Measurements from ENCODE around the gene PDE4D. TPM values are rescaled to one million over a fixed set of nuclear protein-coding genes. Genes with fewer than 3 reads are reported as not detected.

Gene PDE4D
- total and polyA plus RNA-seq, 2 donors (not counting 3 experiments of a cell fraction or from before 2014, with no cell fraction given), result 34.5 to 51.2 TPM

DNA sequence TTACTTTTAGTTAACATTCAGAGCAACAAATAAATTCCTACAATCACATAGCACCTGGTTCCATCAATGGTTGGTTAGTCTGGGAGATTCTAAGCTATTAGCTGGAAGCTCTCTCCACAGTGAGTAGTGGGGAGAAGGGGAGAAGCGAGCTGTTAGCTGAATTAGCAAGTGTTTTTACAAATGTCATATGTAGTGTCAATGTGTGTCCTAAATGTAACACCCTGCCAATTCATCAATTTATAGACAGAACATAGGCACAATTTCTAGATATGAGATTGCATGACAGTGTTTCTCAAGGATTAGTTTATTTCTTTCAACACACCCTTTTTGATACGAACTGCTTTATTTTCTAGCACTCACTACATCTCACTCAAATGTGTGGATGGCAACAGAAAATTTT lies 349.0 kb downstream of the PDE4D start:
- Histone ChIP-seq H3K27me3 (ENCODE audit: control insufficient read depth in 2 of 2, insufficient read depth in 2 of 2, low read length in 2 of 2) (no peaks in the 10 kb centered on the region), H3K4me3 (replicated peaks in 1 of 3; ENCODE audit: insufficient read depth in 1 of 3, low read depth in 1 of 3, low read length in 3 of 3) (no peak overlapping the region), H3K79me2 (ENCODE audit: control insufficient read depth, insufficient read depth, low read length) (no peaks in the 10 kb centered on the region), H3K36me3 (ENCODE audit: control insufficient read depth in 2 of 2, extremely low read depth in 1 of 2, insufficient read depth in 2 of 2, low read length in 2 of 2) (no peaks in the 10 kb centered on the region), H4K20me1 (replicated peaks; ENCODE audit: control insufficient read depth, extremely low read depth, insufficient read depth, low read length) (no peaks in the 10 kb centered on the region), H2AFZ (ENCODE audit: low read depth, low read length) (no peak overlapping the region), H3K9ac (replicated peaks; ENCODE audit: extremely low read depth, insufficient read depth, low read length) (no peak overlapping the region), H3K4me2 (ENCODE audit: insufficient read depth, low read length) (no peak overlapping the region), H3K27ac (ENCODE audit: insufficient read depth, low read depth, low read length) (no peak overlapping the region), H3K9me1 (replicated peaks; ENCODE audit: control insufficient read depth, extremely low read depth, insufficient read depth, low read length) (no peaks in the 10 kb centered on the region), H3K4me1 (ENCODE audit: control insufficient read depth, extremely low read depth, insufficient read depth, low read length) (no peaks in the 10 kb centered on the region), H3K9me3 (replicated peaks; ENCODE audit: control insufficient read depth, insufficient read depth, low read length) (no peaks in the 10 kb centered on the region)
- no TSS peak for BruUV-seq (replicated peaks)
- no peak for FAIRE-seq
- dilution Hi-C loops (cut with MboI; ENCODE audit: extremely low pct_ligation_motif_present, low sequenced_read_pairs), result no loop called here
- no peak for TF ChIP-seq POLR2AphosphoS5 (IDR thresholded peaks at IDR 0.05; ENCODE audit: insufficient read depth, low read depth, low read length)
- no peak for TF ChIP-seq MYC (IDR thresholded peaks at IDR 0.05; ENCODE audit: low read depth, low read length)
- TF ChIP-seq, protein P1, sequence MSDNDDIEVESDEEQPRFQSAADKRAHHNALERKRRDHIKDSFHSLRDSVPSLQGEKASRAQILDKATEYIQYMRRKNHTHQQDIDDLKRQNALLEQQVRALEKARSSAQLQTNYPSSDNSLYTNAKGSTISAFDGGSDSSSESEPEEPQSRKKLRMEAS (IDR thresholded peaks at IDR 0.05; ENCODE audit: insufficient read depth, insufficient read length), result no peak
- TF ChIP-seq FOS (IDR thresholded peaks at IDR 0.05; ENCODE audit: borderline replicate concordance, insufficient read depth, low read length), result no peak
- TF ChIP-seq JUN (IDR thresholded peaks at IDR 0.05; ENCODE audit: borderline replicate concordance, insufficient read depth, insufficient read length, low read depth), result no peak
- TF ChIP-seq, protein P2, sequence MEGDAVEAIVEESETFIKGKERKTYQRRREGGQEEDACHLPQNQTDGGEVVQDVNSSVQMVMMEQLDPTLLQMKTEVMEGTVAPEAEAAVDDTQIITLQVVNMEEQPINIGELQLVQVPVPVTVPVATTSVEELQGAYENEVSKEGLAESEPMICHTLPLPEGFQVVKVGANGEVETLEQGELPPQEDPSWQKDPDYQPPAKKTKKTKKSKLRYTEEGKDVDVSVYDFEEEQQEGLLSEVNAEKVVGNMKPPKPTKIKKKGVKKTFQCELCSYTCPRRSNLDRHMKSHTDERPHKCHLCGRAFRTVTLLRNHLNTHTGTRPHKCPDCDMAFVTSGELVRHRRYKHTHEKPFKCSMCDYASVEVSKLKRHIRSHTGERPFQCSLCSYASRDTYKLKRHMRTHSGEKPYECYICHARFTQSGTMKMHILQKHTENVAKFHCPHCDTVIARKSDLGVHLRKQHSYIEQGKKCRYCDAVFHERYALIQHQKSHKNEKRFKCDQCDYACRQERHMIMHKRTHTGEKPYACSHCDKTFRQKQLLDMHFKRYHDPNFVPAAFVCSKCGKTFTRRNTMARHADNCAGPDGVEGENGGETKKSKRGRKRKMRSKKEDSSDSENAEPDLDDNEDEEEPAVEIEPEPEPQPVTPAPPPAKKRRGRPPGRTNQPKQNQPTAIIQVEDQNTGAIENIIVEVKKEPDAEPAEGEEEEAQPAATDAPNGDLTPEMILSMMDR (IDR thresholded peaks at IDR 0.05; ENCODE audit: extremely low read depth in 1 of 2, insufficient read depth in 1 of 2, low read depth in 1 of 2, low read length in 2 of 2), result no peak
- TF ChIP-seq GATA2 (IDR thresholded peaks at IDR 0.05; ENCODE audit: insufficient read depth, insufficient read length, low read depth, low read length), result no peak
- no peak for TF ChIP-seq EZH2 (IDR thresholded peaks at IDR 0.05; ENCODE audit: borderline replicate concordance, low read depth, low read length, severe bottlenecking)
- no peak for TF ChIP-seq POLR2A (IDR thresholded peaks at IDR 0.05; ENCODE audit: low read depth, low read length)
- ChIA-PET CTCF (interaction anchor here (1.0 to 2.2 kb wide), 5 partner anchors 15 to 256 kb away, joined by 3 to 13 read pairs (median 6); no protein-coding TSS in a partner anchor), POLR2A (no interaction called here)
- no peak for DNase-seq (ENCODE audit: low read depth, low spot score)
- intact Hi-C loops (cut with micrococcal nuclease), result no loop called here

Measured in endothelial cell of umbilical vein (primary cell).